HL-60/S4 treated with phorbol 12-myristate 13-acetate at 8.2 ng/mL for 4 days and 3 days (cell line): ENCODE results near the gene THTPA.

Source experiments
- in situ Hi-C: fragments of 300-500 bp; cut with MboI; formaldehyde crosslinking; loops from 2 replicates; pipeline ENCODE4 v1.15.0; 2022; ENCODE audit warnings: low sequenced_read_pairs

The THTPA gene

GRCh38 chr14:23550131-23550811 lies 5.8 kb upstream of the THTPA start:
- in situ Hi-C loops, result loop anchor here (10.0 kb wide), 1 partner anchor 65 kb away; no protein-coding TSS in a partner anchor

GRCh38 chr14:23550812-23551265 lies 5.2 kb upstream of the THTPA start:
- in situ Hi-C loops, result loop anchor here (10.0 kb wide), 1 partner anchor 66 kb away; no protein-coding TSS in a partner anchor

GRCh38 chr14:23551266-23552028 lies 4.6 kb upstream of the THTPA start, which contains the start of gene ZFHX2:
Gene ZFHX2, minus strand, starts transcription at chr14:23551765. Its CDS starts 16,440 bp downstream, at chr14:23535325.
- in situ Hi-C loops, result loop anchor here (10.0 kb wide), 1 partner anchor 67 kb away; no protein-coding TSS in a partner anchor

GRCh38 chr14:23555533-23555881 lies 564 bp upstream of the THTPA start:
- in situ Hi-C loops, result loop anchor here (10.0 kb wide), 1 partner anchor 71 kb away; no protein-coding TSS in a partner anchor

GRCh38 chr14:23556700-23557440 lies 799 bp downstream of the THTPA start:
- in situ Hi-C loops, result loop anchor here (10.0 kb wide), 1 partner anchor 72 kb away; no protein-coding TSS in a partner anchor

GRCh38 chr14:23557521-23557920 lies 1.4 kb downstream of the THTPA start:
- in situ Hi-C loops, result loop anchor here (10.0 kb wide), 1 partner anchor 73 kb away; no protein-coding TSS in a partner anchor

- in situ Hi-C loops, result loop anchor here (10.0 kb wide), 1 partner anchor 73 kb away; no protein-coding TSS in a partner anchor
Observed at GRCh38 chr14:23557946-23558345, 1.9 kb downstream of the THTPA start.

GRCh38 chr14:23558346-23559009 lies 2.4 kb downstream of the THTPA start:
- in situ Hi-C loops, result loop anchor here (10.0 kb wide), 1 partner anchor 74 kb away; no protein-coding TSS in a partner anchor

- in situ Hi-C loops, result loop anchor here (10.0 kb wide), 1 partner anchor 74 kb away; no protein-coding TSS in a partner anchor
Observed at GRCh38 chr14:23559010-23559925, 3.2 kb downstream of the THTPA start.

- in situ Hi-C loops, result loop anchor here (10.0 kb wide), 1 partner anchor 75 kb away; no protein-coding TSS in a partner anchor
Observed at GRCh38 chr14:23559926-23560520, 4.0 kb downstream of the THTPA start.

GRCh38 chr14:23561259-23561658 lies 5.2 kb downstream of the THTPA start:
- in situ Hi-C loops, result no loop called here

- in situ Hi-C loops, result no loop called here
Observed at GRCh38 chr14:23561873-23562821, 6.1 kb downstream of the THTPA start.

GRCh38 chr14:23562822-23563472 lies 6.9 kb downstream of the THTPA start:
- in situ Hi-C loops, result no loop called here

- in situ Hi-C loops, result no loop called here
Observed at GRCh38 chr14:23563473-23564180, 7.6 kb downstream of the THTPA start.

- in situ Hi-C loops, result no loop called here
Observed at GRCh38 chr14:23564181-23564812, 8.2 kb downstream of the THTPA start.

- in situ Hi-C loops, result no loop called here
Observed at GRCh38 chr14:23564876-23565275, 8.8 kb downstream of the THTPA start.
